HepG2 (cell line): ENCODE measurements around the gene GALNT12. TPM values are rescaled to one million over a fixed set of nuclear protein-coding genes. Genes with fewer than 3 reads are reported as not detected.

Experiments
- ATAC-seq: fragments of 200-7000 bp; cut with Tn5 transposase; 3 replicates; pipeline ENCODE4 v1.9.1; 2020; ENCODE audit warnings: mild to moderate bottlenecking, moderate library complexity
- BruUV-seq: library from RNA; stranded (reverse); fragments of 400-500 nt; replicated peaks from 2 replicates; lab custom pipeline; 2021; lab: Mats Ljungman, UMichigan
- CTCF ChIA-PET: fragments of 300-600 bp; formaldehyde crosslinking; extraction: SDS; loops from one replicate; lab custom pipeline; 2021; ENCODE audit warnings: low total read pairs, inconsistent platforms, low intra/inter-chr PET ratio; lab: Yijun Ruan, JAX
- POLR2A ChIA-PET: fragments of 350-600 bp; sonication (Branson Sonifier 250); formaldehyde crosslinking; loops from one replicate; lab custom pipeline; 2020; ENCODE audit warnings: antibody characterized with exemption, inconsistent platforms; lab: Yijun Ruan, JAX
- DNase-seq: peaks from one replicate; pipeline ENCODE4 v3.0.0-alpha.2; 2015; ENCODE audit warnings: low spot score
- FAIRE-seq: peaks from 3 replicates; lab custom pipeline; 2011; peaks lifted over from hg19 to GRCh38; lab: Jason Lieb, UNC
- H2AFZ ChIP-seq: one replicate; pipeline ENCODE4 v1.6.1; 2011; ENCODE audit warnings: low read length, inconsistent platforms
- H3K27ac ChIP-seq: fragments of 300-600 bp; 3 replicates; pipeline ENCODE4 v1.8.0; 2011; ENCODE audit warnings: mixed run types, mild to moderate bottlenecking, mixed read lengths, low read length, inconsistent platforms; ENCODE audit not compliant: insufficient read depth; ENCODE audit errors: extremely low read length
- H3K27me3 ChIP-seq, 2 experiments: fragments of 200-600 bp in 1 of 2; 2 replicates in 1 of 2; 3 replicates in 1 of 2; pipeline versions ENCODE4 v1.6.0 to v1.8.0; 2011; ENCODE audit warnings: low read length in 2 of 2, mild to moderate bottlenecking in 2 of 2, moderate library complexity in 2 of 2, inconsistent platforms in 1 of 2; ENCODE audit not compliant: insufficient read depth in 2 of 2, control insufficient read depth in 1 of 2
- H3K36me3 ChIP-seq, 2 experiments: fragments of 200-600 bp in 1 of 2; replicated peaks in 1 of 2; 2 replicates in 1 of 2; 3 replicates in 1 of 2; pipeline versions ENCODE4 v1.5.1 to v1.8.0; 2011; ENCODE audit warnings: low read length in 2 of 2, inconsistent platforms in 1 of 2; ENCODE audit not compliant: insufficient read depth in 2 of 2, control insufficient read depth in 1 of 2
- H3K4me1 ChIP-seq: 2 replicates; pipeline ENCODE4 v1.5.1; 2012; ENCODE audit warnings: low read length, inconsistent platforms; ENCODE audit not compliant: insufficient read depth
- H3K4me2 ChIP-seq: 2 replicates; pipeline ENCODE4 v1.6.0; 2011; ENCODE audit warnings: low read depth, low read length, inconsistent platforms
- H3K4me3 ChIP-seq, 3 experiments: fragments of 200-600 bp in 1 of 3; sonication (generic), shearing (Covaris generic) in 1 of 3; replicated peaks in 1 of 3; 2 replicates each; pipeline ENCODE4 v1.5.1; 2011 to 2016; ENCODE audit warnings: low read length in 3 of 3, inconsistent platforms in 2 of 3, low read depth in 2 of 3, mild to moderate bottlenecking in 2 of 3, control low read depth in 1 of 3, mixed read lengths in 1 of 3; ENCODE audit not compliant: insufficient read depth in 1 of 3
- H3K79me2 ChIP-seq: one replicate; pipeline ENCODE4 v1.6.1; 2011; ENCODE audit warnings: low read length, inconsistent platforms; ENCODE audit not compliant: insufficient read depth
- H3K9ac ChIP-seq: 2 replicates; pipeline ENCODE4 v1.6.0; 2011; ENCODE audit warnings: mild to moderate bottlenecking, low read depth, low read length, inconsistent platforms; ENCODE audit not compliant: insufficient read depth
- H3K9me3 ChIP-seq: 2 replicates; pipeline ENCODE4 v1.5.1; 2012; ENCODE audit warnings: mild to moderate bottlenecking, low read length
- H4K20me1 ChIP-seq: 2 replicates; pipeline ENCODE4 v1.6.0; 2011; ENCODE audit warnings: inconsistent platforms, mild to moderate bottlenecking, low read length, moderate library complexity; ENCODE audit not compliant: insufficient read depth
- ATF3 ChIP-seq: sonication (generic); formaldehyde crosslinking; IDR thresholded peaks from 2 replicates; pipeline ENCODE4 v1.4.0; 2020; ENCODE audit warnings: missing genetic modification reagents
- E2F5 ChIP-seq: sonication (generic); formaldehyde crosslinking; conservative IDR thresholded peaks from 2 replicates; pipeline ENCODE4 v1.4.0; 2020; ENCODE audit warnings: missing genetic modification reagents
- HNF1B ChIP-seq: sonication (generic); formaldehyde crosslinking; IDR thresholded peaks from 2 replicates; pipeline ENCODE4 v1.5.1; 2020; ENCODE audit warnings: mild to moderate bottlenecking, moderate library complexity, missing genetic modification reagents
- HNRNPH1 ChIP-seq: fragments of 200-400 bp; formaldehyde crosslinking; optimal IDR thresholded peaks from 2 replicates; pipeline ENCODE3; 2017; ENCODE audit warnings: mild to moderate bottlenecking, low read depth, low read length
- KLF13 ChIP-seq: sonication (generic); formaldehyde crosslinking; IDR thresholded peaks from 2 replicates; pipeline ENCODE4 v1.4.0; 2020; ENCODE audit warnings: mild to moderate bottlenecking, missing genetic modification reagents
- MAFK ChIP-seq, 2 experiments: IDR thresholded peaks in 1 of 2; conservative IDR thresholded peaks in 1 of 2; 2 replicates each; pipeline ENCODE4 v1.6.1; 2011; ENCODE audit warnings: improper control_type of control experiment in 2 of 2, low read length in 2 of 2
- MEIS1 ChIP-seq: sonication (generic); formaldehyde crosslinking; IDR thresholded peaks from 2 replicates; pipeline ENCODE4 v1.9.0; 2021; ENCODE audit warnings: mild to moderate bottlenecking, missing genetic modification reagents, moderate library complexity, borderline replicate concordance
- NBN ChIP-seq: fragments of 450-650 bp; conservative IDR thresholded peaks from 2 replicates; pipeline ENCODE4 v1.6.1; 2017
- ZBTB33 ChIP-seq: sonication (generic); formaldehyde crosslinking; IDR thresholded peaks from 2 replicates; pipeline ENCODE4 v1.4.0; 2020; ENCODE audit warnings: missing genetic modification reagents
- ZBTB42 ChIP-seq: sonication (generic); formaldehyde crosslinking; IDR thresholded peaks from 2 replicates; pipeline ENCODE4 v1.5.0; 2020; ENCODE audit warnings: mild to moderate bottlenecking, missing genetic modification reagents
- ZFP82 ChIP-seq: sonication (generic); formaldehyde crosslinking; IDR thresholded peaks from 2 replicates; pipeline ENCODE4 v1.5.1; 2020; ENCODE audit warnings: mild to moderate bottlenecking, missing genetic modification reagents, borderline replicate concordance
- ZFP91 ChIP-seq: sonication (generic); formaldehyde crosslinking; IDR thresholded peaks from 2 replicates; pipeline ENCODE4 v1.9.0; 2022; ENCODE audit warnings: missing genetic modification reagents, mild to moderate bottlenecking, borderline replicate concordance
- ZFX ChIP-seq: sonication (generic); formaldehyde crosslinking; IDR thresholded peaks from 2 replicates; pipeline ENCODE4 v1.4.0; 2020; ENCODE audit warnings: mild to moderate bottlenecking, low read depth, missing genetic modification reagents, moderate library complexity
- ZNF501 ChIP-seq: sonication (generic); formaldehyde crosslinking; IDR thresholded peaks from 2 replicates; pipeline ENCODE4 v1.5.1; 2020; ENCODE audit warnings: mild to moderate bottlenecking, moderate library complexity, missing genetic modification reagents
- ZNF598 ChIP-seq: sonication (generic); formaldehyde crosslinking; IDR thresholded peaks from 2 replicates; pipeline ENCODE4 v1.5.1; 2020; ENCODE audit warnings: mild to moderate bottlenecking, missing genetic modification reagents, borderline replicate concordance
- ZNF652 ChIP-seq: IDR thresholded peaks from 2 replicates; pipeline ENCODE4 v1.6.1; 2016; ENCODE audit warnings: low read depth, borderline replicate concordance
- WGBS: methylation state at CpG from one replicate; pipeline ENCODE4 v1.1.6; 2017; ENCODE audit warnings: low lambda C conversion rate; 5-methylcytosine and 5-hydroxymethylcytosine counted together
- in situ Hi-C: cut with HindIII; loops from 2 replicates; pipeline ENCODE4 v1.10.0; 2017; ENCODE audit warnings: low pct_unique_long_range_greater_than_20kb; ENCODE audit not compliant: extremely low pct_ligation_motif_present
- intact Hi-C: fragments of 100-400 bp; cut with micrococcal nuclease; formaldehyde crosslinking; loops from one replicate; pipeline ENCODE4 v1.10.0; 2022; ENCODE audit not compliant: unreplicated experiment
- polyA plus RNA-seq, 8 experiments: library from polyadenylated mRNA; depleted of rRNA in 3 of 8; stranded (reverse) in 7 of 8; unstranded in 1 of 8; fragments of >200 nt; fragmentation: Illumina TruSeq in 4 of 8; extraction: Trizol in 4 of 8; gene quantifications; 2 replicates each; pipeline versions ENCODE4 v1.2.1 to v1.2.3, GENCODE V29; 2011 to 2016; ENCODE audit warnings: low read depth in 4 of 8, missing spikeins in 1 of 8, mixed read lengths in 1 of 8; ENCODE audit not compliant: insufficient read depth in 1 of 8
- total RNA-seq, 5 experiments: library from RNA; depleted of rRNA; stranded (reverse); fragments of >200 nt; fragmentation: Illumina TruSeq; extraction: Trizol; gene quantifications; 2 replicates each; pipeline ENCODE4 v1.2.3, GENCODE V29; 2016; ENCODE audit warnings: low read depth in 1 of 5

Gene GALNT12
- total and polyA plus RNA-seq, 2 of the 13 experiments (the other 11 are each of a cell fraction or from before 2014, with no cell fraction given): 0.07 TPM; not detected in 1

GRCh38 chr9:98778711-98779530 is 28.5 kb upstream of the GALNT12 start:
- peaks cover 37% of the 10 kb centered on the region for H3K4me1 ChIP-seq
- no peaks in the 10 kb centered on the region for H3K36me3 ChIP-seq
- H3K9ac ChIP-seq: peak overlapping the region; percentile 2; the same call in 1 of the 2 replicates
- in situ Hi-C loops (loop anchor here (5.0 kb wide), 1 partner anchor 462 kb away; no protein-coding TSS in a partner anchor), intact Hi-C loops (no loop called here)
- DNase-seq: peak; percentile 59
- WGBS: 22% methylated on average over 7 of the region's 8 CpGs
- peak; percentile 97 for ATAC-seq
- no peaks in the 10 kb centered on the region for H3K27me3 ChIP-seq
- H3K79me2 ChIP-seq: no peaks in the 10 kb centered on the region
- peak; percentile 76 for FAIRE-seq
- no peaks in the 10 kb centered on the region; the same call in none of the 2 replicates for H4K20me1 ChIP-seq
- H3K4me2 ChIP-seq: peak overlapping the region; percentile 68
- H2AFZ ChIP-seq: no peak overlapping the region
- CTCF ChIA-PET: no interaction called here
- POLR2A ChIA-PET: no interaction called here
- H3K9me3 ChIP-seq: no peaks in the 10 kb centered on the region
- H3K27ac ChIP-seq: peak overlapping the region; percentile 28
- H3K4me3 ChIP-seq: 0 out of 6 replicates have a peak overlapping the region, but pooled peaks of 1 of the 3 experiments have one; percentile 7
- no TSS peak for BruUV-seq
- no peak for TF ChIP-seq ZNF598 (CRISPR knock-in tag)
- TF ChIP-seq E2F5: no peak
- TF ChIP-seq ZBTB33 (CRISPR knock-in tag): 0 out of 2 replicates have a peak, but pooled peaks have one; percentile 50
- no peak for TF ChIP-seq MEIS1 (CRISPR knock-in tag)
- TF ChIP-seq ATF3 (CRISPR knock-in tag): no peak
- no peak for TF ChIP-seq ZFP91 (CRISPR knock-in tag)
- 0 out of 4 replicates have a peak, but pooled peaks of 1 of the 2 experiments have one; percentile 2 for TF ChIP-seq MAFK (conservative IDR thresholded peaks at IDR 0.05 in 1 of 2, IDR thresholded peaks at IDR 0.05 in 1 of 2; ENCODE audit: low read length in 2 of 2)
- 0 out of 2 replicates have a peak, but pooled peaks have one; percentile 30 for TF ChIP-seq ZFX (CRISPR knock-in tag)
- TF ChIP-seq HNF1B (CRISPR knock-in tag): peak; percentile 63
- TF ChIP-seq ZBTB42 (CRISPR knock-in tag): no peak
- TF ChIP-seq ZFP82 (CRISPR knock-in tag): no peak
- TF ChIP-seq KLF13 (CRISPR knock-in tag): no peak
- TF ChIP-seq ZNF652 (CRISPR knock-in tag): peak; percentile 77; the same call in 1 of the 2 replicates
- no peak for TF ChIP-seq NBN
- peak; percentile 42; the same call in 1 of the 2 replicates for TF ChIP-seq ZNF501
- TF ChIP-seq HNRNPH1: no peak
